ENCODE measurements around the gene MSANTD1.

Gene MSANTD1

GRCh38 chr4:3236326-3236878, 12.6 kb upstream of the MSANTD1 start:
- Histone ChIP-seq H3K36me3 (ENCODE audit: insufficient read depth, low read length) (no peaks in the 10 kb centered on the region), H3K9me3 (ENCODE audit: low read length) (no peaks in the 10 kb centered on the region), H2AFZ (ENCODE audit: low read length) (no peak overlapping the region), H3K4me1 (ENCODE audit: insufficient read depth, low read length, severe bottlenecking) (no peaks in the 10 kb centered on the region), H3K9ac (ENCODE audit: low read length) (no peak overlapping the region), H3F3A (ENCODE audit: insufficient read depth, low read length) (no peaks in the 10 kb centered on the region), H3K79me2 (ENCODE audit: insufficient read depth, low read length) (no peaks in the 10 kb centered on the region), H4K20me1 (ENCODE audit: insufficient read depth, low read length) (no peaks in the 10 kb centered on the region), H3K4me2 (ENCODE audit: low read length) (no peak overlapping the region), H3K27ac (ENCODE audit: low read depth, low read length, poor library complexity, severe bottlenecking) (no peak overlapping the region), H3K4me3 (ENCODE audit: low read depth, low read length, poor library complexity, severe bottlenecking) (no peak overlapping the region), H3K9me2 (ENCODE audit: low read depth, low read length) (no peaks in the 10 kb centered on the region), H3K27me3 (ENCODE audit: insufficient read depth, low read length) (no peaks in the 10 kb centered on the region)
- no peak for TF ChIP-seq CTCF (IDR thresholded peaks at IDR 0.05; ENCODE audit: low read length)
- TF ChIP-seq EZH2 (IDR thresholded peaks at IDR 0.05; ENCODE audit: borderline replicate concordance, low read length) = no peak

GRCh38 chr4:3237266-3237665, 11.7 kb upstream of the MSANTD1 start:
- no peak for TF ChIP-seq CTCF (IDR thresholded peaks at IDR 0.05; ENCODE audit: low read length)
- no peak for TF ChIP-seq EZH2 (IDR thresholded peaks at IDR 0.05; ENCODE audit: borderline replicate concordance, low read length)
- Histone ChIP-seq H3K27me3 (ENCODE audit: insufficient read depth, low read length) (no peaks in the 10 kb centered on the region), H3K9me2 (ENCODE audit: low read depth, low read length) (no peaks in the 10 kb centered on the region), H3K9ac (ENCODE audit: low read length) (no peak overlapping the region), H3K36me3 (ENCODE audit: insufficient read depth, low read length) (no peaks in the 10 kb centered on the region), H3F3A (ENCODE audit: insufficient read depth, low read length) (no peaks in the 10 kb centered on the region), H3K27ac (ENCODE audit: low read depth, low read length, poor library complexity, severe bottlenecking) (no peak overlapping the region), H4K20me1 (ENCODE audit: insufficient read depth, low read length) (no peaks in the 10 kb centered on the region), H3K9me3 (ENCODE audit: low read length) (no peaks in the 10 kb centered on the region), H3K4me1 (ENCODE audit: insufficient read depth, low read length, severe bottlenecking) (no peaks in the 10 kb centered on the region), H3K79me2 (ENCODE audit: insufficient read depth, low read length) (no peaks in the 10 kb centered on the region), H3K4me2 (ENCODE audit: low read length) (no peak overlapping the region), H3K4me3 (ENCODE audit: low read depth, low read length, poor library complexity, severe bottlenecking) (no peak overlapping the region), H2AFZ (ENCODE audit: low read length) (no peak overlapping the region)

DNA sequence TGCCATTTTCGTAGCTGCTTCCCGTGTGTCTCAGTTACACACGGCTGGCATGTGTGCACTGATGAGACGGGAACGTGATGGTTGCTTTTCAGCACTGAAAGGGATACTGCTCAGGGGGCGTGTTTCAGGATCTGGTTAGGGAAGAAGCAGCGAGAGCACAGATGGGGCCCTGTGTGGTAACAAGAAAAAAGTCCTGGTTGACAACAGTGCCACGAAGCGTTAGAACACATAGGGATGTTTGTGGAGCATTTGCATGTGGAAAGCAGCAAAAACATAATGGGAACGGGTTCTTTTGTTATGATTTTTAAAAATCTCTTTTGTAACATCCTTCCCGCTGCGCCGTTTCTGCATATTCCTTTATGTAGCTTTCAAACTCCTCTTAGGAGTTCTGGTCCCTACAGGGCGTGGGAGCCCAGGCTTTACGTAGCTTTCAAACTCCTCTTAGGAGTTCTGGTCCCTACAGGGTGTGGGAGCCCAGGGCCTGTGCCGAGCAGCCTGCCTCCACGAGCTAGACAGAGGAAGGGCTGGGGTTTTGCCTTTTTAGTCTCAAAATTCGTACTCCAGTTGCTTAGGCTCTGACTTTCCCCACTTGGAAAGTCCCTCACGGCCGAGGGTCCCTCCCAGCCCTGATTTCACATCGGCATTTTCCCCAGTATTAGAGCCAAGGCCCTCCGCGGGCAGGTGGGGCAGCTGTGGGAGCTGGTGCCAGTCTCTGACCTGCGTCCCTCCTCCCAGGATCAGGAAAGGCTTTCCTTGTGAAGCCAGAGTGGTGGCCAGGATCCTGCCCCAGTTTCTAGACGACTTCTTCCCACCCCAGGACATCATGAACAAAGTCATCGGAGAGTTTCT, 11.0 kb upstream of the MSANTD1 start:
- TF ChIP-seq EZH2 (IDR thresholded peaks at IDR 0.05; ENCODE audit: borderline replicate concordance, low read length) (no peak), CTCF (IDR thresholded peaks at IDR 0.05; ENCODE audit: low read length) (no peak)
- Histone ChIP-seq H3K9ac (ENCODE audit: low read length) (no peak overlapping the region), H3K79me2 (ENCODE audit: insufficient read depth, low read length) (no peaks in the 10 kb centered on the region), H3K9me3 (ENCODE audit: low read length) (no peaks in the 10 kb centered on the region), H3K27me3 (ENCODE audit: insufficient read depth, low read length) (no peaks in the 10 kb centered on the region), H3K4me2 (ENCODE audit: low read length) (no peak overlapping the region), H3K27ac (ENCODE audit: low read depth, low read length, poor library complexity, severe bottlenecking) (no peak overlapping the region), H4K20me1 (ENCODE audit: insufficient read depth, low read length) (no peaks in the 10 kb centered on the region), H3K36me3 (ENCODE audit: insufficient read depth, low read length) (no peaks in the 10 kb centered on the region), H3F3A (ENCODE audit: insufficient read depth, low read length) (no peaks in the 10 kb centered on the region), H2AFZ (ENCODE audit: low read length) (no peak overlapping the region), H3K9me2 (ENCODE audit: low read depth, low read length) (no peaks in the 10 kb centered on the region), H3K4me3 (ENCODE audit: low read depth, low read length, poor library complexity, severe bottlenecking) (no peak overlapping the region), H3K4me1 (ENCODE audit: insufficient read depth, low read length, severe bottlenecking) (no peaks in the 10 kb centered on the region)
